Activated CD4-positive, alpha-beta T cell treated with anti-CD3 and anti-CD28 coated beads for 36 hours (primary cell): Measurements from ENCODE around the gene CLBA1. TPM values are rescaled to one million over a fixed set of nuclear protein-coding genes. Genes with fewer than 3 reads are reported as not detected.
"Not testable (repeated sequence)": the region's sequence is repeated elsewhere in the genome, so short reads cannot be mapped to it uniquely, and the experiment has no call there.

Experiments used
- ATAC-seq: fragments of 200-7000 bp; cut with Tn5 transposase; one replicate; pipeline ENCODE4 v1.10.0; 2021; ENCODE audit warnings: mild to moderate bottlenecking, moderate library complexity
- CTCF ChIA-PET: fragments of 350-600 bp; sonication (Branson Sonifier 250); formaldehyde crosslinking; loops from one replicate; lab custom pipeline; 2021; ENCODE audit warnings: antibody characterized with exemption; lab: Charles Lee
- POLR2A ChIA-PET: fragments of 350-600 bp; sonication (Branson Sonifier 250); formaldehyde crosslinking; loops from one replicate; lab custom pipeline; 2021; ENCODE audit warnings: antibody characterized with exemption, inconsistent platforms; lab: Charles Lee
- DNase-seq: peaks from one replicate; pipeline ENCODE4 v3.0.0-alpha.2; 2020
- H3K27ac Mint-ChIP-seq: one replicate; pipeline ENCODE4 v1.8.0; 2021; ENCODE audit warnings: mixed read lengths
- H3K27me3 Mint-ChIP-seq: one replicate; pipeline ENCODE4 v1.8.0; 2021; ENCODE audit warnings: mixed read lengths
- H3K36me3 Mint-ChIP-seq: one replicate; pipeline ENCODE4 v1.8.0; 2021; ENCODE audit warnings: low read depth, mixed read lengths
- H3K4me1 Mint-ChIP-seq: one replicate; pipeline ENCODE4 v1.8.0; 2021; ENCODE audit warnings: mixed read lengths
- H3K4me3 Mint-ChIP-seq: one replicate; pipeline ENCODE4 v1.8.0; 2021; ENCODE audit warnings: mild to moderate bottlenecking, moderate library complexity, mixed read lengths
- H3K9me3 Mint-ChIP-seq: one replicate; pipeline ENCODE4 v1.8.0; 2021; ENCODE audit warnings: low read depth, mixed read lengths
- intact Hi-C, 2 experiments: fragments of 100-400 bp; cut with DNase I in 1 of 2; cut with micrococcal nuclease in 1 of 2; formaldehyde crosslinking; loops; one replicate each; pipeline versions ENCODE4 v1.14.2 to v1.15.1; 2022 to 2024; cut with DNase I, micrococcal nuclease
- total RNA-seq, 2 experiments: library from RNA; stranded (reverse); gene quantifications; one replicate each; pipeline ENCODE4 v1.2.3, GENCODE V29; 2021

CLBA1 gene
- total RNA-seq, 2 experiments from 2014 or later = 1.1 to 1.9 TPM

DNA sequence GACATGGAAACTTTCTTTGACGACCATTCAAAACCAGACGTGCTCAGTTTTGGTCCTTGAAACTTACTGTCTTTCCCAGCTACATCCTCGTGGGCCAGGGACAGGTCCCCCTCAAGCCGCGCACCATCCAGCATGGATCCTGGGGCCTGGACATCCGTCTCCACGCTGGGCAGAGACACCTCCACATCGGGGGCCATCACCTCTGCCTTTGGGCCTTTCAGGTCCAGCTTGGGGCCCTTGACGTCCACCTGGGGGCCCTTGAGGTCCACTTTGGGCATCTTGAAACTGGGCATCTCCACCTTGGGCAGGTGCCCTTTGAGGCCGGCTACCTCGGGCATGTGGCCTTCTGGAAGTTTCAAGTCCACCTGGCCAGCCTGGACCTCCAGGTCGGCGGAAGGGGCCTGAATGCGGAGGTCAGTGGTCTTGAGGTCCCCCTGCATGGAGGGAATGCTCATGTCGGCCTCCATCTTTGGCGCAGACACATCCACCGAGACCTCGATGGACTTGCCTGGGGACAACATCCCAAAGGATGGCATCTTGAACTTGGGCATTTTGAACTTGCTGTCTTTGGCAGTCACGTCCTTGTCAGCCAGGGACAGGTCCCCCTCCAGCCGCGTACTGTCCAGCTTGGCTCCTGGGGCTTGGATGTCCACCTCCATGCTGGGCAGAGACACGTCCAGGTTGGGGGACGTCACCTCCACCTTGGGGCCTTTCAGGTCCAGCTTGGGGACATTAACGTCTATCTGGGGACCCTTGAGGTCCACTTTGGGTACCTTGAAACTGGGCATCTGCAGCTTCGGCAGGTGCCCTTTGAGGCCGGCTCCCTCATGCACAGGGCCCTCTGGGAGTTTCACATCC is 43.9 kb upstream of the CLBA1 start:
- CTCF ChIA-PET = interaction anchor here (0.6 kb wide), 1 partner anchor 347 kb away, joined by 3 read pairs; no protein-coding TSS in a partner anchor
- intact Hi-C loops = no loop called here
- Mint-ChIP-seq H3K27me3 (peaks cover 3% of the 10 kb centered on the region), H3K36me3 (no peaks in the 10 kb centered on the region), H3K4me3 (no peak overlapping the region), H3K27ac (no peak overlapping the region), H3K4me1 (no peaks in the 10 kb centered on the region), H3K9me3 (no peaks in the 10 kb centered on the region)
- POLR2A ChIA-PET = no interaction called here
- ATAC-seq (no peak), DNase-seq (no peak)

DNA sequence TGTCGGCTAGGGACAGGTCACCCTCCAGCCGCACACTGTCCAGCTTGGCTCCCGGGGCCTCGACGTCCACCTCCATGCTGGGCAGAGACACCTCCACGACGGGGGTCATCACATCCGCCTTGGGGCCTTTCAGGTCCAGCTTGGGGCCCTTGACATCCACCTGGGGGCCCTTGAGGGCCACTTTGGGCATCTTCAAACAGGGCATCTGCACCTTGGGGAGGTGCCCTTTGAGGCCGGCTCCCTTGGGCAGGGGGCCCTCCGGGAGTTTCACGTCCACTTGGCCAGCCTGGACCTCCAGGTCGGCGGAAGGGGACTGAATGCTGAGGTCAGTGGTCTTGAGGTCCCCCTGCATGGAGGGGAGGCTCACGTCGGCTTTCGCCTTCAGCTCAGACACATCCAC is 43.0 kb upstream of the CLBA1 start:
- ChIA-PET CTCF (interaction anchor here (0.6 kb wide), 1 partner anchor 346 kb away, joined by 3 read pairs; no protein-coding TSS in a partner anchor), POLR2A (no interaction called here)
- DNase-seq (no peak), ATAC-seq (no peak)
- H3K4me1 Mint-ChIP-seq = no peaks in the 10 kb centered on the region
- no peaks in the 10 kb centered on the region for H3K9me3 Mint-ChIP-seq
- H3K27me3 Mint-ChIP-seq = peaks cover 3% of the 10 kb centered on the region
- H3K36me3 Mint-ChIP-seq = no peaks in the 10 kb centered on the region
- no peak overlapping the region for H3K4me3 Mint-ChIP-seq
- no peak overlapping the region for H3K27ac Mint-ChIP-seq
- intact Hi-C loops = no loop called here

- H3K36me3 Mint-ChIP-seq, intact Hi-C loops, ATAC-seq, CTCF ChIA-PET, H3K4me1 Mint-ChIP-seq, H3K4me3 Mint-ChIP-seq, H3K27ac Mint-ChIP-seq, DNase-seq, POLR2A ChIA-PET, H3K27me3 Mint-ChIP-seq, H3K9me3 Mint-ChIP-seq: not testable (repeated sequence)
Measured at GRCh38 chr14:104943216-104944015, 42.2 kb upstream of the CLBA1 start.

DNA sequence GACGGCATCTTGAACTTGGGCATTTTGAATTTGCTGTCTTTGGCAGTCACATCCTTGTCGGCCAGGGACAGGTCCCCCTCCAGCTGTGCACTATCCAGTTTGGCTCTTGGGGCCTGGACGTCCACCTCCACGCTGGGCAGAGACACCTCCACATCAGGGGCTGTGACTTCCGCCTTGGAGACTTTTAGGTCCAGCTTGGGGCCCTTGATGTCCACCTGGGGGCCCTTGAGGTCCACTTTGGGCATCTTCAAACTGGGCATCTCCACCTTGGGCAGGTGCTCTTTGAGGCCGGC is 41.6 kb upstream of the CLBA1 start:
- H3K4me1 Mint-ChIP-seq, H3K27ac Mint-ChIP-seq, ATAC-seq, DNase-seq, POLR2A ChIA-PET, H3K36me3 Mint-ChIP-seq, intact Hi-C loops, H3K27me3 Mint-ChIP-seq, H3K4me3 Mint-ChIP-seq, H3K9me3 Mint-ChIP-seq: not testable (repeated sequence)
- CTCF ChIA-PET = interaction anchor here (0.6 kb wide), 1 partner anchor 511 kb away, joined by 3 read pairs; no protein-coding TSS in a partner anchor

GRCh38 chr14:104944436-104945205 is 41.0 kb upstream of the CLBA1 start:
- H3K4me1 Mint-ChIP-seq, H3K27ac Mint-ChIP-seq, H3K36me3 Mint-ChIP-seq, intact Hi-C loops, H3K9me3 Mint-ChIP-seq, POLR2A ChIA-PET, H3K4me3 Mint-ChIP-seq, H3K27me3 Mint-ChIP-seq, ATAC-seq, DNase-seq: not testable (repeated sequence)
- CTCF ChIA-PET = interaction anchor here (0.6 to 1.5 kb wide), 3 partner anchors 9 to 510 kb away, joined by 3 to 5 read pairs (median 3); no protein-coding TSS in a partner anchor

GRCh38 chr14:104945266-104945665 is 40.3 kb upstream of the CLBA1 start:
- ATAC-seq, POLR2A ChIA-PET: not testable (repeated sequence)
- CTCF ChIA-PET = interaction anchor here (0.6 to 1.5 kb wide), 2 partner anchors 10 to 374 kb away, joined by 3 to 5 read pairs; no protein-coding TSS in a partner anchor

GRCh38 chr14:104945986-104946965 is 39.3 kb upstream of the CLBA1 start:
- intact Hi-C loops, ATAC-seq, H3K4me1 Mint-ChIP-seq, H3K27me3 Mint-ChIP-seq, H3K27ac Mint-ChIP-seq, POLR2A ChIA-PET, H3K36me3 Mint-ChIP-seq, H3K4me3 Mint-ChIP-seq, DNase-seq, H3K9me3 Mint-ChIP-seq: not testable (repeated sequence)
- CTCF ChIA-PET = interaction anchor here (1.5 kb wide), 1 partner anchor 11 kb away, joined by 5 read pairs; no protein-coding TSS in a partner anchor

More at GRCh38 chr14:104945266-104945665, 40.3 kb upstream of the CLBA1 start:
- H3K9me3 Mint-ChIP-seq, H3K27me3 Mint-ChIP-seq, H3K4me3 Mint-ChIP-seq, DNase-seq, H3K36me3 Mint-ChIP-seq, H3K4me1 Mint-ChIP-seq, H3K27ac Mint-ChIP-seq, intact Hi-C loops: not testable (repeated sequence)

- ATAC-seq, POLR2A ChIA-PET, H3K27me3 Mint-ChIP-seq, H3K4me3 Mint-ChIP-seq, H3K27ac Mint-ChIP-seq, H3K36me3 Mint-ChIP-seq, H3K4me1 Mint-ChIP-seq, H3K9me3 Mint-ChIP-seq, CTCF ChIA-PET, intact Hi-C loops, DNase-seq: not testable (repeated sequence)
Measured at GRCh38 chr14:104947201-104947600, 38.4 kb upstream of the CLBA1 start.

GRCh38 chr14:104947881-104948735 is 37.5 kb upstream of the CLBA1 start:
- DNase-seq, POLR2A ChIA-PET, intact Hi-C loops, H3K9me3 Mint-ChIP-seq, H3K4me3 Mint-ChIP-seq, H3K36me3 Mint-ChIP-seq, H3K27me3 Mint-ChIP-seq, CTCF ChIA-PET, ATAC-seq, H3K27ac Mint-ChIP-seq, H3K4me1 Mint-ChIP-seq: not testable (repeated sequence)

DNA sequence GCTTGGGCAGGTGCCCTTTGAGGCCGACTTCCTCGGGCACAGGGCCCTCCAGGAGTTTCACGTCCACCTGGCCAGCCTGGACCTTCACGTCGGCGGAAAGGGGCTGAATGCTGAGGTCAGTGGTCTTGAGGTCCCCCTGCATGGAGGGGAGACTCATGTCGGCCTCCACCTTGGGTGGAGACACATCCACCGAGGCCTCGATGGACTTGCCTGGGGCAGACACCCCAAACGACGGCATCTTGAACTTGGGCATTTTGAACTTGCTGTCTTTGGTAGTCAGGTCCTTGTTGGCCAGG is 36.9 kb upstream of the CLBA1 start:
- H3K27ac Mint-ChIP-seq = no peak overlapping the region
- ChIA-PET CTCF (no interaction called here), POLR2A (no interaction called here)
- no peaks in the 10 kb centered on the region for H3K9me3 Mint-ChIP-seq
- intact Hi-C loops = no loop called here
- no peaks in the 10 kb centered on the region for H3K4me1 Mint-ChIP-seq
- H3K4me3 Mint-ChIP-seq = no peak overlapping the region
- no peaks in the 10 kb centered on the region for H3K36me3 Mint-ChIP-seq
- DNase-seq = no peak
- H3K27me3 Mint-ChIP-seq = no peaks in the 10 kb centered on the region
- ATAC-seq = no peak
